Gastrocnemius medialis (tissue), 4 donors: ENCODE data around the gene ZPR1.

Experiments used
- CTCF ChIP-seq, 5 experiments: fragments of 450-650 bp in 3 of 5; fragments of 200-600 bp in 2 of 5; sonication (generic) in 2 of 5; IDR thresholded peaks in 4 of 5; conservative IDR thresholded peaks in 1 of 5; 1 replicate in 4 of 5; 2 replicates in 1 of 5; pipeline ENCODE4 v1.5.1; 2016 to 2019; ENCODE audit warnings: antibody characterized with exemption in 5 of 5, mild to moderate bottlenecking in 3 of 5, moderate library complexity in 3 of 5
- POLR2A ChIP-seq, 2 donors: fragments of 450-650 bp; IDR thresholded peaks; one replicate each; pipeline ENCODE4 v1.6.1; 2017; ENCODE audit warnings: antibody characterized with exemption in 2 of 2, mild to moderate bottlenecking in 2 of 2, moderate library complexity in 2 of 2

GRCh38 chr11:116792869-116793771 lies 5.3 kb upstream of the ZPR1 start:
- TF ChIP-seq CTCF (IDR thresholded peaks at IDR 0.05 in 4 of 5, conservative IDR thresholded peaks at IDR 0.05 in 1 of 5) (no peak), POLR2A (IDR thresholded peaks at IDR 0.05) (no peak)
